HCT116 (cell line): ENCODE measurements around the gene PKP3. TPM values are rescaled to one million over a fixed set of nuclear protein-coding genes. Genes with fewer than 3 reads are reported as not detected.

Source experiments
- ATAC-seq: fragments of 200-7000 bp; cut with Tn5 transposase; 2 replicates; pipeline ENCODE4 v1.9.1; 2020; ENCODE audit warnings: mild to moderate bottlenecking, moderate library complexity
- BruUV-seq: library from RNA; stranded (reverse); fragments of 400-500 nt; replicated peaks from 2 replicates; lab custom pipeline; 2021; lab: Mats Ljungman, UMichigan
- CTCF ChIA-PET: fragments of 300-600 bp; sonication (Branson Sonifier 250); formaldehyde crosslinking; loops from one replicate; lab custom pipeline; 2021; ENCODE audit warnings: antibody characterized with exemption; lab: Charles Lee
- POLR2A ChIA-PET: fragments of 300-600, 350-600 bp; sonication (Branson Sonifier 250); formaldehyde crosslinking; loops from one replicate; lab custom pipeline; 2021; ENCODE audit warnings: antibody characterized with exemption; lab: Charles Lee
- RAD21 ChIA-PET, 2 experiments: fragments of 300-600 bp; sonication (Branson Sonifier 250); formaldehyde crosslinking; loops; one replicate each; lab custom pipeline; 2023; ENCODE audit warnings: low total read pairs in 2 of 2; ENCODE audit not compliant: uncharacterized antibody in 2 of 2, unreplicated experiment in 2 of 2, low non-redundant PET in 1 of 2; lab: Charles Lee
- DNase-seq: peaks from one replicate; pipeline ENCODE4 v3.0.0-alpha.2; 2010; ENCODE audit warnings: low read depth, low spot score
- H2AFZ ChIP-seq: fragments of 200-600 bp; shearing (Covaris generic), sonication (generic); 2 replicates; pipeline ENCODE4 v1.6.1; 2017; ENCODE audit warnings: low read depth, mixed run types, mixed read lengths, antibody characterized with exemption, low read length; ENCODE audit not compliant: poor library complexity, severe bottlenecking
- H3K27ac ChIP-seq: 2 replicates; pipeline ENCODE4 v1.5.1; 2012; ENCODE audit warnings: low read depth, low read length
- H3K27me3 ChIP-seq: fragments of 200-600 bp; sonication (generic); 2 replicates; pipeline ENCODE4 v1.6.1; 2016; ENCODE audit warnings: mixed run types, low read length, mixed read lengths; ENCODE audit not compliant: insufficient read depth
- H3K36me3 ChIP-seq, 2 experiments: fragments of 200-500 bp in 1 of 2; fragments of 200-600 bp in 1 of 2; sonication (Bioruptor generic) in 1 of 2; sonication (generic) in 1 of 2; 2 replicates each; pipeline versions ENCODE4 v1.5.1 to v1.6.1; 2014 to 2016; ENCODE audit warnings: low read length in 2 of 2, inconsistent platforms in 1 of 2, mixed read lengths in 1 of 2, mixed run types in 1 of 2; ENCODE audit not compliant: insufficient read depth in 2 of 2, control insufficient read depth in 1 of 2
- H3K4me1 ChIP-seq, 2 experiments: fragments of 200-600 bp in 1 of 2; sonication (generic) in 1 of 2; 2 replicates each; pipeline versions ENCODE4 v1.5.1 to v1.6.1; 2012 to 2017; ENCODE audit warnings: low read length in 2 of 2, inconsistent platforms in 1 of 2, mild to moderate bottlenecking in 1 of 2, mixed read lengths in 1 of 2, mixed run types in 1 of 2, moderate library complexity in 1 of 2; ENCODE audit not compliant: insufficient read depth in 2 of 2, control insufficient read depth in 1 of 2
- H3K4me2 ChIP-seq: fragments of 200-600 bp; sonication (generic); 2 replicates; pipeline ENCODE4 v1.6.1; 2017; ENCODE audit warnings: mixed run types, low read length, mixed read lengths
- H3K4me3 ChIP-seq, 2 experiments: fragments of 200-600 bp in 1 of 2; sonication (generic) in 1 of 2; replicated peaks in 1 of 2; 2 replicates each; pipeline ENCODE4 v1.5.1; 2011 to 2016; ENCODE audit warnings: low read length in 2 of 2, control low read depth in 1 of 2, low read depth in 1 of 2, mild to moderate bottlenecking in 1 of 2, mixed read lengths in 1 of 2, mixed run types in 1 of 2
- H3K79me2 ChIP-seq: fragments of 200-600 bp; sonication (generic); 2 replicates; pipeline ENCODE4 v1.6.1; 2017; ENCODE audit warnings: mild to moderate bottlenecking, mixed run types, low read length, moderate library complexity, mixed read lengths; ENCODE audit not compliant: insufficient read depth
- H3K9ac ChIP-seq: fragments of 200-600 bp; sonication (generic); 2 replicates; pipeline ENCODE4 v1.6.1; 2016; ENCODE audit warnings: low read length, mixed read lengths
- H3K9me2 ChIP-seq: fragments of 200-600 bp; sonication (generic), shearing (Covaris generic); 2 replicates; pipeline ENCODE4 v1.6.1; 2017; ENCODE audit warnings: mixed run types, mild to moderate bottlenecking, moderate library complexity; ENCODE audit not compliant: insufficient read depth
- H3K9me3 ChIP-seq, 2 experiments: fragments of 200-500 bp in 1 of 2; fragments of 200-600 bp in 1 of 2; sonication (Bioruptor generic) in 1 of 2; sonication (generic) in 1 of 2; 2 replicates each; pipeline ENCODE4 v1.6.1; 2014 to 2017; ENCODE audit warnings: low read length in 2 of 2, mixed read lengths in 2 of 2, inconsistent platforms in 1 of 2, low read depth in 1 of 2, mild to moderate bottlenecking in 1 of 2, mixed run types in 1 of 2, moderate library complexity in 1 of 2; ENCODE audit not compliant: control insufficient read depth in 1 of 2, insufficient read depth in 1 of 2
- H4K20me1 ChIP-seq: fragments of 200-600 bp; sonication (generic), shearing (Covaris generic); 2 replicates; pipeline ENCODE4 v1.6.1; 2017; ENCODE audit warnings: mixed run types, mild to moderate bottlenecking, moderate library complexity; ENCODE audit not compliant: insufficient read depth
- CEBPB ChIP-seq: IDR thresholded peaks from 2 replicates; pipeline ENCODE4 v1.6.1; 2012; ENCODE audit warnings: low read depth
- EGR1 ChIP-seq: IDR thresholded peaks from 2 replicates; pipeline ENCODE4 v1.6.1; 2012; ENCODE audit warnings: low read depth
- ELF1 ChIP-seq: IDR thresholded peaks from 2 replicates; pipeline ENCODE4 v1.6.1; 2012; ENCODE audit warnings: low read depth, borderline replicate concordance
- EZH2phosphoT487 ChIP-seq: fragments of 200-600 bp; IDR thresholded peaks from 2 replicates; pipeline ENCODE4 v1.6.1; 2018; ENCODE audit warnings: antibody characterized with exemption, borderline replicate concordance
- FOSL1 ChIP-seq: IDR thresholded peaks from 2 replicates; pipeline ENCODE4 v1.6.1; 2012; ENCODE audit warnings: low read depth
- JUND ChIP-seq: IDR thresholded peaks from 2 replicates; pipeline ENCODE4 v1.6.1; 2012
- POLR2AphosphoS5 ChIP-seq: IDR thresholded peaks from 2 replicates; pipeline ENCODE4 v1.6.1; 2011; ENCODE audit warnings: mild to moderate bottlenecking, low read depth, low read length, moderate library complexity
- REST ChIP-seq: IDR thresholded peaks from 2 replicates; pipeline ENCODE4 v1.6.1; 2012; ENCODE audit warnings: low read depth
- TCF7L2 ChIP-seq: IDR thresholded peaks from 2 replicates; pipeline ENCODE4 v1.7.0; 2011; ENCODE audit warnings: borderline replicate concordance, inconsistent platforms; ENCODE audit not compliant: insufficient read depth, insufficient read length; ENCODE audit errors: extremely low read depth
- YY1 ChIP-seq: IDR thresholded peaks from 2 replicates; pipeline ENCODE4 v1.6.1; 2011; ENCODE audit warnings: low read length, low read depth, moderate library complexity, mild to moderate bottlenecking; ENCODE audit not compliant: insufficient replicate concordance; ENCODE audit errors: extremely low read depth
- ZBTB33 ChIP-seq: IDR thresholded peaks from 2 replicates; pipeline ENCODE4 v1.6.1; 2011; ENCODE audit warnings: mild to moderate bottlenecking, low read length, moderate library complexity; ENCODE audit not compliant: insufficient replicate concordance; ENCODE audit errors: extremely low read depth
- intact Hi-C: fragments of 100-400 bp; cut with micrococcal nuclease; formaldehyde crosslinking; loops from 2 replicates; pipeline ENCODE4 v1.10.0; 2022
- total RNA-seq: library from RNA; stranded (reverse); gene quantifications from one replicate; pipeline ENCODE4 v1.2.1, GENCODE V29; 2021; ENCODE audit not compliant: unreplicated experiment

PKP3 gene
- total RNA-seq, 1 experiment from 2014 or later, result 157 TPM

- BruUV-seq, result no TSS peak
- POLR2A ChIA-PET, result no interaction called here
Observed at GRCh38 chr11:365831-366230, 28.2 kb upstream of the PKP3 start.

More at GRCh38 chr11:365831-366230, 28.2 kb upstream of the PKP3 start:
- TF ChIP-seq YY1 (no peak), REST (no peak), TCF7L2 (no peak), JUND (no peak), EZH2phosphoT487 (no peak), CEBPB (no peak), ELF1 (no peak), ZBTB33 (no peak), EGR1 (no peak), FOSL1 (no peak), POLR2AphosphoS5 (no peak)
- TF ChIP-seq, all 23 proteins: peak for 0
- intact Hi-C loops, result no loop called here
- Histone ChIP-seq H4K20me1 (no peaks in the 10 kb centered on the region), H3K27me3 (no peaks in the 10 kb centered on the region), H3K9ac (no peak overlapping the region), H3K79me2 (peaks cover 9% of the 10 kb centered on the region; the same call in 1 of the 2 replicates), H3K9me2 (no peaks in the 10 kb centered on the region), H3K27ac (no peak overlapping the region), H3K36me3 (no peaks in the 10 kb centered on the region), H3K9me3 (peaks cover 2 to 4% of the 10 kb centered on the region in 2 experiments; a peak in 2 of 4 replicates), H2AFZ (no peak overlapping the region), H3K4me3 (no peak overlapping the region), H3K4me2 (no peak overlapping the region), H3K4me1 (peaks cover 0 to 17% of the 10 kb centered on the region in 2 experiments; a peak in 2 of 4 replicates)
- ATAC-seq (no peak), DNase-seq (no peak)
- CTCF ChIA-PET, result no interaction called here
- RAD21 ChIA-PET, result no interaction called here
